Ascending aorta (tissue), 2 donors: ENCODE data around the gene ARHGAP45. TPM values are rescaled to one million over a fixed set of nuclear protein-coding genes. Genes with fewer than 3 reads are reported as not detected.

Experiments used
- DNase-seq, 2 donors: peaks; one replicate each; pipeline ENCODE4 v3.0.0-alpha.2; 2019; ENCODE audit warnings: low spot score in 2 of 2
- H3K27ac ChIP-seq, 2 donors: fragments of 200-600 bp; sonication (generic); one replicate each; pipeline ENCODE4 v1.5.1; 2016 to 2017; ENCODE audit warnings: mild to moderate bottlenecking in 1 of 2
- H3K27me3 ChIP-seq: fragments of 200-600 bp; sonication (generic); one replicate; pipeline ENCODE4 v1.5.1; 2017
- H3K36me3 ChIP-seq, 2 donors: fragments of 200-600 bp; sonication (generic); one replicate each; pipeline ENCODE4 v1.5.1; 2016
- H3K4me1 ChIP-seq, 2 donors: fragments of 200-600 bp; sonication (generic); one replicate each; pipeline ENCODE4 v1.5.1; 2016 to 2017; ENCODE audit warnings: mild to moderate bottlenecking in 1 of 2
- H3K4me3 ChIP-seq, 2 donors: fragments of 200-600 bp; sonication (generic); one replicate each; pipeline ENCODE4 v1.5.1; 2016 to 2017; ENCODE audit warnings: mild to moderate bottlenecking in 1 of 2
- H3K9me3 ChIP-seq, 2 donors: fragments of 200-600 bp; sonication (generic); one replicate each; pipeline ENCODE4 v1.5.1; 2016
- intact Hi-C: fragments of 100-400 bp; cut with DNase I; formaldehyde crosslinking; loops from one replicate; pipeline ENCODE4 v1.15.1; 2023
- total RNA-seq: library from RNA; depleted of rRNA; stranded (reverse); fragments of >200 nt; gene quantifications from one replicate; pipeline ENCODE4 v1.1.0, GENCODE V29; 2016
- TF ChIP-seq, protein P1 (sequence below), 3 experiments: fragments of 200-600 bp in 2 of 3; fragments of 450-650 bp in 1 of 3; sonication (generic) in 2 of 3; IDR thresholded peaks; one replicate each; pipeline ENCODE4 v1.5.1; 2016 to 2019; ENCODE audit warnings: antibody characterized with exemption in 3 of 3, mild to moderate bottlenecking in 1 of 3, moderate library complexity in 1 of 3

The ARHGAP45 gene
- total RNA-seq, 1 donor from 2014 or later, result 66.5 TPM

DNA sequence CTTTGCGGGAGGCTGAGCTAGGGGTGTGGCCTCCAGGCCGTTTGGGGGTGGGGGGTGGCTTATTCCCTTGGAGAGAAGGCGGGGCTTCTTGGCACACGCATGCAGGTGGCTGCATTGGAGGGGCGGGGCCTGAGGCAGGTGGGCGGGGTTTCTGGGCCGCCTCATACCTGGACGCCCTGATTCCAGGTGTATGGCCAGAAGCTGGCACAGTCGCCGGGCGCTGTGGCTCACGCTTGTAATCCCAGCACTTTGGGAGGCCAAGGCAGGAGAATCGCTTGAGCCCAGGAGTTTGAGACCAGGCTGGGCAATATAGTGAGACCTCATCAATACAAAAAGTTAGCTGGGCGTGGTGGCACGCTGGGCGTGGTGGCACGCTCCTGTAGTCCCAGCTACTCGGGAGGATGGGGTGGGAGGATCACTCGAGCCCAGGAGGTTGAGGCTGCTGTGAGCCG, 19.2 kb upstream of the ARHGAP45 start:
- intact Hi-C loops, result no loop called here
- H3K36me3 ChIP-seq, result no peaks in the 10 kb centered on the region
- no peak overlapping the region for H3K4me3 ChIP-seq
- no peaks in the 10 kb centered on the region for H3K27me3 ChIP-seq
- TF ChIP-seq, protein P1, sequence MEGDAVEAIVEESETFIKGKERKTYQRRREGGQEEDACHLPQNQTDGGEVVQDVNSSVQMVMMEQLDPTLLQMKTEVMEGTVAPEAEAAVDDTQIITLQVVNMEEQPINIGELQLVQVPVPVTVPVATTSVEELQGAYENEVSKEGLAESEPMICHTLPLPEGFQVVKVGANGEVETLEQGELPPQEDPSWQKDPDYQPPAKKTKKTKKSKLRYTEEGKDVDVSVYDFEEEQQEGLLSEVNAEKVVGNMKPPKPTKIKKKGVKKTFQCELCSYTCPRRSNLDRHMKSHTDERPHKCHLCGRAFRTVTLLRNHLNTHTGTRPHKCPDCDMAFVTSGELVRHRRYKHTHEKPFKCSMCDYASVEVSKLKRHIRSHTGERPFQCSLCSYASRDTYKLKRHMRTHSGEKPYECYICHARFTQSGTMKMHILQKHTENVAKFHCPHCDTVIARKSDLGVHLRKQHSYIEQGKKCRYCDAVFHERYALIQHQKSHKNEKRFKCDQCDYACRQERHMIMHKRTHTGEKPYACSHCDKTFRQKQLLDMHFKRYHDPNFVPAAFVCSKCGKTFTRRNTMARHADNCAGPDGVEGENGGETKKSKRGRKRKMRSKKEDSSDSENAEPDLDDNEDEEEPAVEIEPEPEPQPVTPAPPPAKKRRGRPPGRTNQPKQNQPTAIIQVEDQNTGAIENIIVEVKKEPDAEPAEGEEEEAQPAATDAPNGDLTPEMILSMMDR (IDR thresholded peaks at IDR 0.05), result no peak
- H3K27ac ChIP-seq, result no peak overlapping the region
- H3K9me3 ChIP-seq, result no peaks in the 10 kb centered on the region
- DNase-seq, result no peak
- H3K4me1 ChIP-seq, result no peaks in the 10 kb centered on the region

DNA sequence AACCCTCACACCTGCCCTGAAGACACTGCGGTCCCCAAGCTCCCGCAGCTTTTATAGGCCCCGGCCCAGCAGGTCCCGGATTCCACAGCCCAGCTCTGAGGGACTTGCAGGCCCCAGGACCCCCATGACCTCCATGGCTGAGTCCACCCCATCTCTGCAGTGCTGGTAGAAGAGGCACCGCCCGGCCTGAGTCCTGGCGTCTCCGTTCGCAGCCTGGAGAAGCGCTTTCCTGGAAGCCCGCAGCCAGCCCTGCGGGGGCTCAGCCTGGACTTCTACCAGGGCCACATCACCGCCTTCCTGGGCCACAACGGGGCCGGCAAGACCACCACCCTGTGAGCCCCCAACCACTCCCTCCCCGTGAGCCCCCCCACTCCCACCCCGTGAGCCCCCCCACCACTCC, 17.9 kb upstream of the ARHGAP45 start:
- Histone ChIP-seq H3K36me3 (no peaks in the 10 kb centered on the region), H3K4me3 (no peak overlapping the region), H3K27me3 (no peaks in the 10 kb centered on the region), H3K9me3 (no peaks in the 10 kb centered on the region), H3K27ac (no peak overlapping the region), H3K4me1 (no peaks in the 10 kb centered on the region)
- DNase-seq, result no peak
- TF ChIP-seq, protein P1 (IDR thresholded peaks at IDR 0.05), result no peak
- intact Hi-C loops, result no loop called here

DNA sequence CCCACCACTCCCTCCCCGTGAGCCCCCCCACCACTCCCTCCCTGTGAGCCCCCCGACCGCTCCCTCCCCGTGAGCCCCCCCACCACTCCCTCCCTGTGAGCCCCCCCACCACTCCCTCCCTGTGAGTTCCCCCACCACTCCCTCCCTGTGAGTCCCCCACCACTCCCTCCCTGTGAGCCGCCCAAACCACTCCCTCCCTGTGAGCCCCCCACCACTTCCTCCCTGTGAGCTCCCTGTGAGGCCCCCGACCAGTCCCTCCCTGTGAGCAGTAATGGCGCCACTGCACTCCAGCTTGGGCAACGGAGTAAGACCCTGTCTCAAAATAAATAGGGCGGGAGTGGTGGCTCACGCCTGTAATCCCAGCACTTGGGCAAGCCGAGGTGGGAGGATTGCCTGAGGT, 17.2 kb upstream of the ARHGAP45 start:
- no peak overlapping the region for H3K4me3 ChIP-seq
- H3K27me3 ChIP-seq, result no peaks in the 10 kb centered on the region
- DNase-seq, result no peak
- H3K27ac ChIP-seq, result no peak overlapping the region
- TF ChIP-seq, protein P1 (IDR thresholded peaks at IDR 0.05), result no peak
- H3K9me3 ChIP-seq, result no peaks in the 10 kb centered on the region
- H3K36me3 ChIP-seq, result no peaks in the 10 kb centered on the region
- no peaks in the 10 kb centered on the region for H3K4me1 ChIP-seq
- intact Hi-C loops, result no loop called here

DNA sequence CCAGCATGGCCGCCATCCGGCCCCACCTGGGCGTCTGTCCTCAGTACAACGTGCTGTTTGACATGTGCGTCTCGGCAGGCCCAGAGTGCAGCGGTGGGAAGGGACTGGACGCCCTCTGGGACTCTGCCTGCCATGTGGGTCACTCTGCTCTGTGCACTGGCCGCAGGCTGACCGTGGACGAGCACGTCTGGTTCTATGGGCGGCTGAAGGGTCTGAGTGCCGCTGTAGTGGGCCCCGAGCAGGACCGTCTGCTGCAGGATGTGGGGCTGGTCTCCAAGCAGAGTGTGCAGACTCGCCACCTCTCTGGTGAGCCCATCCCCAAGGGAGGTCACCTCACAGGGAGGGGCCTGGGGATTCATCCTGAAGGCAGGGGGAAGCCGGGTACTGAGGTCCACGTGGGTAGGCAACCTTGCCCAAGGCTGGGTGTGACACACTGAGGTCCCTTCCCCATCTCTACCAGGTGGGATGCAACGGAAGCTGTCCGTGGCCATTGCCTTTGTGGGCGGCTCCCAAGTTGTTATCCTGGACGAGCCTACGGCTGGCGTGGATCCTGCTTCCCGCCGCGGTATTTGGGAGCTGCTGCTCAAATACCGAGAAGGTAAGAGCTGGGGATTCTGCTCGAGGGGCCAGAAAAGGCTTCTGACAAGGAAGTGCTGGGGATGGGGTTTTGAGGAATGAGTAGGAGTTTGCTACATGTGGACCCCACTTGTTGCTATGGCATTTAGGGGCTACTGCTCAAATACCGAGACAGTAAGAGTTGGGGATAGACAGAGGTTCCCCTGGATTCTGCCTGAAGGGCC, 15.8 kb upstream of the ARHGAP45 start:
- H3K9me3 ChIP-seq, result peaks cover 0 to under 1% of the 10 kb centered on the region in 2 donors
- intact Hi-C loops, result no loop called here
- no peak overlapping the region for H3K27ac ChIP-seq
- TF ChIP-seq, protein P1 (IDR thresholded peaks at IDR 0.05), result no peak
- DNase-seq, result no peak
- H3K4me1 ChIP-seq, result no peaks in the 10 kb centered on the region
- H3K27me3 ChIP-seq, result no peaks in the 10 kb centered on the region
- H3K4me3 ChIP-seq, result no peak overlapping the region
- no peaks in the 10 kb centered on the region for H3K36me3 ChIP-seq

DNA sequence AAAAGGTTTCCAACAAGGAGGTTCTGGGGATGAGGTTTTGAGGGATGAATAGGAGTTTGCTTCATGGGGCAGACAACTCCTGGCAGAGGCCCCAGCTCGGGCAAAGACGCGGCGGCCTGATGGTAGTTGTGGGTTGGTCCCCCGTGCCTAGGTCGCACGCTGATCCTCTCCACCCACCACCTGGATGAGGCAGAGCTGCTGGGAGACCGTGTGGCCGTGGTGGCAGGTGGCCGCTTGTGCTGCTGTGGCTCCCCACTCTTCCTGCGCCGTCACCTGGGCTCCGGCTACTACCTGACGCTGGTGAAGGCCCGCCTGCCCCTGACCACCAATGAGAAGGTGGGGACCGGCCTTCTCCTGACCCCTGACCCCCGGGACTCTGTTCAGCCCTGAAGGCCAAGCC, 15.2 kb upstream of the ARHGAP45 start:
- DNase-seq, result no peak
- intact Hi-C loops, result no loop called here
- no peaks in the 10 kb centered on the region for H3K36me3 ChIP-seq
- no peaks in the 10 kb centered on the region for H3K4me1 ChIP-seq
- TF ChIP-seq, protein P1 (IDR thresholded peaks at IDR 0.05), result no peak
- H3K4me3 ChIP-seq, result no peak overlapping the region
- no peaks in the 10 kb centered on the region for H3K27me3 ChIP-seq
- H3K27ac ChIP-seq, result no peak overlapping the region
- peaks cover 6% of the 10 kb centered on the region in 2 donors for H3K9me3 ChIP-seq
